HCT116 (cell line): ENCODE measurements around the gene NPIPA5. TPM values are rescaled to one million over a fixed set of nuclear protein-coding genes. Genes with fewer than 3 reads are reported as not detected.
"Not testable (repeated sequence)": the region's sequence is repeated elsewhere in the genome, so short reads cannot be mapped to it uniquely, and the experiment has no call there.

Experiments used
- ATAC-seq: fragments of 200-7000 bp; cut with Tn5 transposase; 2 replicates; pipeline ENCODE4 v1.9.1; 2020; ENCODE audit warnings: mild to moderate bottlenecking, moderate library complexity
- BruUV-seq: library from RNA; stranded (reverse); fragments of 400-500 nt; replicated peaks from 2 replicates; lab custom pipeline; 2021; lab: Mats Ljungman, UMichigan
- CTCF ChIA-PET: fragments of 300-600 bp; sonication (Branson Sonifier 250); formaldehyde crosslinking; loops from one replicate; lab custom pipeline; 2021; ENCODE audit warnings: antibody characterized with exemption; lab: Charles Lee
- POLR2A ChIA-PET: fragments of 300-600, 350-600 bp; sonication (Branson Sonifier 250); formaldehyde crosslinking; loops from one replicate; lab custom pipeline; 2021; ENCODE audit warnings: antibody characterized with exemption; lab: Charles Lee
- RAD21 ChIA-PET, 2 experiments: fragments of 300-600 bp; sonication (Branson Sonifier 250); formaldehyde crosslinking; loops; one replicate each; lab custom pipeline; 2023; ENCODE audit warnings: low total read pairs in 2 of 2; ENCODE audit not compliant: uncharacterized antibody in 2 of 2, unreplicated experiment in 2 of 2, low non-redundant PET in 1 of 2; lab: Charles Lee
- DNase-seq: peaks from one replicate; pipeline ENCODE4 v3.0.0-alpha.2; 2010; ENCODE audit warnings: low read depth, low spot score
- H2AFZ ChIP-seq: fragments of 200-600 bp; shearing (Covaris generic), sonication (generic); 2 replicates; pipeline ENCODE4 v1.6.1; 2017; ENCODE audit warnings: low read depth, mixed run types, mixed read lengths, antibody characterized with exemption, low read length; ENCODE audit not compliant: poor library complexity, severe bottlenecking
- H3K27ac ChIP-seq: 2 replicates; pipeline ENCODE4 v1.5.1; 2012; ENCODE audit warnings: low read depth, low read length
- H3K27me3 ChIP-seq: fragments of 200-600 bp; sonication (generic); 2 replicates; pipeline ENCODE4 v1.6.1; 2016; ENCODE audit warnings: mixed run types, low read length, mixed read lengths; ENCODE audit not compliant: insufficient read depth
- H3K36me3 ChIP-seq, 2 experiments: fragments of 200-500 bp in 1 of 2; fragments of 200-600 bp in 1 of 2; sonication (Bioruptor generic) in 1 of 2; sonication (generic) in 1 of 2; 2 replicates each; pipeline versions ENCODE4 v1.5.1 to v1.6.1; 2014 to 2016; ENCODE audit warnings: low read length in 2 of 2, inconsistent platforms in 1 of 2, mixed read lengths in 1 of 2, mixed run types in 1 of 2; ENCODE audit not compliant: insufficient read depth in 2 of 2, control insufficient read depth in 1 of 2
- H3K4me1 ChIP-seq, 2 experiments: fragments of 200-600 bp in 1 of 2; sonication (generic) in 1 of 2; 2 replicates each; pipeline versions ENCODE4 v1.5.1 to v1.6.1; 2012 to 2017; ENCODE audit warnings: low read length in 2 of 2, inconsistent platforms in 1 of 2, mild to moderate bottlenecking in 1 of 2, mixed read lengths in 1 of 2, mixed run types in 1 of 2, moderate library complexity in 1 of 2; ENCODE audit not compliant: insufficient read depth in 2 of 2, control insufficient read depth in 1 of 2
- H3K4me2 ChIP-seq: fragments of 200-600 bp; sonication (generic); 2 replicates; pipeline ENCODE4 v1.6.1; 2017; ENCODE audit warnings: mixed run types, low read length, mixed read lengths
- H3K4me3 ChIP-seq, 2 experiments: fragments of 200-600 bp in 1 of 2; sonication (generic) in 1 of 2; replicated peaks in 1 of 2; 2 replicates each; pipeline ENCODE4 v1.5.1; 2011 to 2016; ENCODE audit warnings: low read length in 2 of 2, control low read depth in 1 of 2, low read depth in 1 of 2, mild to moderate bottlenecking in 1 of 2, mixed read lengths in 1 of 2, mixed run types in 1 of 2
- H3K79me2 ChIP-seq: fragments of 200-600 bp; sonication (generic); 2 replicates; pipeline ENCODE4 v1.6.1; 2017; ENCODE audit warnings: mild to moderate bottlenecking, mixed run types, low read length, moderate library complexity, mixed read lengths; ENCODE audit not compliant: insufficient read depth
- H3K9ac ChIP-seq: fragments of 200-600 bp; sonication (generic); 2 replicates; pipeline ENCODE4 v1.6.1; 2016; ENCODE audit warnings: low read length, mixed read lengths
- H3K9me2 ChIP-seq: fragments of 200-600 bp; sonication (generic), shearing (Covaris generic); 2 replicates; pipeline ENCODE4 v1.6.1; 2017; ENCODE audit warnings: mixed run types, mild to moderate bottlenecking, moderate library complexity; ENCODE audit not compliant: insufficient read depth
- H3K9me3 ChIP-seq, 2 experiments: fragments of 200-500 bp in 1 of 2; fragments of 200-600 bp in 1 of 2; sonication (Bioruptor generic) in 1 of 2; sonication (generic) in 1 of 2; 2 replicates each; pipeline ENCODE4 v1.6.1; 2014 to 2017; ENCODE audit warnings: low read length in 2 of 2, mixed read lengths in 2 of 2, inconsistent platforms in 1 of 2, low read depth in 1 of 2, mild to moderate bottlenecking in 1 of 2, mixed run types in 1 of 2, moderate library complexity in 1 of 2; ENCODE audit not compliant: control insufficient read depth in 1 of 2, insufficient read depth in 1 of 2
- H4K20me1 ChIP-seq: fragments of 200-600 bp; sonication (generic), shearing (Covaris generic); 2 replicates; pipeline ENCODE4 v1.6.1; 2017; ENCODE audit warnings: mixed run types, mild to moderate bottlenecking, moderate library complexity; ENCODE audit not compliant: insufficient read depth
- ATF3 ChIP-seq: IDR thresholded peaks from 2 replicates; pipeline ENCODE4 v1.6.1; 2012
- CBX3 ChIP-seq: IDR thresholded peaks from 2 replicates; pipeline ENCODE4 v1.6.1; 2012; ENCODE audit warnings: low read depth
- EGR1 ChIP-seq: IDR thresholded peaks from 2 replicates; pipeline ENCODE4 v1.6.1; 2012; ENCODE audit warnings: low read depth
- ELF1 ChIP-seq: IDR thresholded peaks from 2 replicates; pipeline ENCODE4 v1.6.1; 2012; ENCODE audit warnings: low read depth, borderline replicate concordance
- EZH2 ChIP-seq: fragments of 200-600 bp; sonication (generic); IDR thresholded peaks from 2 replicates; pipeline ENCODE4 v1.6.1; 2017; ENCODE audit warnings: antibody characterized with exemption, mixed run types
- EZH2phosphoT487 ChIP-seq: fragments of 200-600 bp; IDR thresholded peaks from 2 replicates; pipeline ENCODE4 v1.6.1; 2018; ENCODE audit warnings: antibody characterized with exemption, borderline replicate concordance
- FOSL1 ChIP-seq: IDR thresholded peaks from 2 replicates; pipeline ENCODE4 v1.6.1; 2012; ENCODE audit warnings: low read depth
- JUND ChIP-seq: IDR thresholded peaks from 2 replicates; pipeline ENCODE4 v1.6.1; 2012
- MAX ChIP-seq: IDR thresholded peaks from 2 replicates; pipeline ENCODE4 v1.6.1; 2012
- POLR2A ChIP-seq: IDR thresholded peaks from 2 replicates; pipeline ENCODE4 v1.7.0; 2011; ENCODE audit warnings: borderline replicate concordance; ENCODE audit not compliant: insufficient read depth, insufficient read length; ENCODE audit errors: extremely low read depth
- POLR2AphosphoS5 ChIP-seq: IDR thresholded peaks from 2 replicates; pipeline ENCODE4 v1.6.1; 2011; ENCODE audit warnings: mild to moderate bottlenecking, low read depth, low read length, moderate library complexity
- RAD21 ChIP-seq: IDR thresholded peaks from 2 replicates; pipeline ENCODE4 v1.6.1; 2012; ENCODE audit warnings: low read depth, mild to moderate bottlenecking
- SIN3A ChIP-seq: IDR thresholded peaks from 2 replicates; pipeline ENCODE4 v1.6.1; 2012; ENCODE audit warnings: low read depth
- SP1 ChIP-seq: IDR thresholded peaks from 2 replicates; pipeline ENCODE4 v1.6.1; 2012; ENCODE audit warnings: low read depth
- SRF ChIP-seq: IDR thresholded peaks from 2 replicates; pipeline ENCODE4 v1.6.1; 2012; ENCODE audit warnings: low read depth
- TCF7L2 ChIP-seq: IDR thresholded peaks from 2 replicates; pipeline ENCODE4 v1.7.0; 2011; ENCODE audit warnings: borderline replicate concordance, inconsistent platforms; ENCODE audit not compliant: insufficient read depth, insufficient read length; ENCODE audit errors: extremely low read depth
- YY1 ChIP-seq: IDR thresholded peaks from 2 replicates; pipeline ENCODE4 v1.6.1; 2011; ENCODE audit warnings: low read length, low read depth, moderate library complexity, mild to moderate bottlenecking; ENCODE audit not compliant: insufficient replicate concordance; ENCODE audit errors: extremely low read depth
- ZBTB33 ChIP-seq: IDR thresholded peaks from 2 replicates; pipeline ENCODE4 v1.6.1; 2011; ENCODE audit warnings: mild to moderate bottlenecking, low read length, moderate library complexity; ENCODE audit not compliant: insufficient replicate concordance; ENCODE audit errors: extremely low read depth
- ZFX ChIP-seq: fragments of 450-650 bp; IDR thresholded peaks from 2 replicates; pipeline ENCODE4 v1.6.1; 2017
- ZNF274 ChIP-seq: fragments of 200-500 bp; sonication (Bioruptor generic); IDR thresholded peaks from 2 replicates; pipeline ENCODE4 v1.6.1; 2014; ENCODE audit warnings: mild to moderate bottlenecking, low read depth, low read length, inconsistent platforms
- intact Hi-C: fragments of 100-400 bp; cut with micrococcal nuclease; formaldehyde crosslinking; loops from 2 replicates; pipeline ENCODE4 v1.10.0; 2022
- total RNA-seq: library from RNA; stranded (reverse); gene quantifications from one replicate; pipeline ENCODE4 v1.2.1, GENCODE V29; 2021; ENCODE audit not compliant: unreplicated experiment

NPIPA5 gene
- total RNA-seq, 1 experiment from 2014 or later, result 9.3 TPM

- H3K4me1 ChIP-seq, H3K9me3 ChIP-seq, H3K4me2 ChIP-seq, H3K9me2 ChIP-seq, POLR2A ChIA-PET, H2AFZ ChIP-seq, H3K9ac ChIP-seq, RAD21 ChIA-PET, H3K36me3 ChIP-seq, ATAC-seq, intact Hi-C loops, BruUV-seq, H3K27me3 ChIP-seq, H3K4me3 ChIP-seq, CTCF ChIA-PET, DNase-seq, H4K20me1 ChIP-seq, H3K27ac ChIP-seq, H3K79me2 ChIP-seq: not testable (repeated sequence)
Measured at GRCh38 chr16:15400314-15400713, 22.2 kb upstream of the NPIPA5 start.

- Histone ChIP-seq H3K4me3 (no peak overlapping the region), H3K27me3 (no peaks in the 10 kb centered on the region), H4K20me1 (no peaks in the 10 kb centered on the region), H3K79me2 (no peaks in the 10 kb centered on the region), H3K9ac (no peak overlapping the region), H3K9me2 (no peaks in the 10 kb centered on the region), H3K27ac (no peak overlapping the region), H2AFZ (no peak overlapping the region), H3K36me3 (no peaks in the 10 kb centered on the region), H3K4me2 (no peak overlapping the region), H3K4me1 (no peaks in the 10 kb centered on the region), H3K9me3 (no peaks in the 10 kb centered on the region)
- no TSS peak for BruUV-seq
- TF ChIP-seq FOSL1 (no peak), EZH2phosphoT487 (no peak), ATF3 (no peak), SRF (no peak), TCF7L2 (no peak), ZNF274 (no peak), JUND (no peak), ELF1 (no peak), POLR2A (no peak), RAD21 (no peak), CBX3 (no peak), SIN3A (no peak), ZFX (no peak), EZH2 (no peak), MAX (no peak), ZBTB33 (no peak), EGR1 (no peak), SP1 (no peak), YY1 (no peak), POLR2AphosphoS5 (no peak)
- ATAC-seq (no peak), DNase-seq (no peak)
- RAD21 ChIA-PET, result no interaction called here
- CTCF ChIA-PET, result no interaction called here
- POLR2A ChIA-PET, result no interaction called here
- intact Hi-C loops, result no loop called here
Measured at GRCh38 chr16:15399317-15399716, 21.2 kb upstream of the NPIPA5 start.
